Gastroesophageal sphincter (tissue), 3 donors: ENCODE data around the gene SHANK1.

Experiments used
- CTCF ChIP-seq, 4 experiments: fragments of 200-600 bp in 2 of 4; fragments of 450-650 bp in 2 of 4; sonication (generic) in 1 of 4; IDR thresholded peaks; one replicate each; pipeline ENCODE4 v1.5.1; 2017 to 2019; ENCODE audit warnings: antibody characterized with exemption in 4 of 4, mild to moderate bottlenecking in 2 of 4, moderate library complexity in 2 of 4
- EP300 ChIP-seq: sonication (generic); formaldehyde crosslinking; IDR thresholded peaks from one replicate; pipeline ENCODE4 v1.6.1; 2017; ENCODE audit warnings: antibody characterized with exemption, mild to moderate bottlenecking

GRCh38 chr19:50651174-50651573 is 68.4 kb downstream of the SHANK1 start:
- TF ChIP-seq CTCF (IDR thresholded peaks at IDR 0.05) (no peak), EP300 (no peak)
